HAP-1 (cell line): ENCODE data around the gene BSCL2.

Experiments used
- DNase-seq, 2 experiments: peaks; one replicate each; pipeline ENCODE4 v3.0.0-alpha.2; 2016 to 2020; ENCODE audit warnings: low spot score in 2 of 2
- H3K27me3 ChIP-seq: fragments of 250-450 bp; sonication (Bioruptor Pico); 2 replicates; pipeline ENCODE4 v1.5.1; 2020; ENCODE audit warnings: low read depth, mild to moderate bottlenecking, moderate library complexity
- H3K36me3 ChIP-seq: fragments of 250-450 bp; sonication (Bioruptor Pico); replicated peaks from 2 replicates; pipeline ENCODE4 v1.5.1; 2020; ENCODE audit warnings: mild to moderate bottlenecking
- H3K4me1 ChIP-seq: fragments of 250-450 bp; sonication (Bioruptor Pico); 2 replicates; pipeline ENCODE4 v1.5.1; 2020; ENCODE audit warnings: mild to moderate bottlenecking
- H3K4me3 ChIP-seq: fragments of 250-450 bp; sonication (Bioruptor Pico); 2 replicates; pipeline ENCODE4 v1.5.1; 2020; ENCODE audit warnings: mild to moderate bottlenecking, moderate library complexity
- H3K9me3 ChIP-seq: fragments of 250-450 bp; sonication (Bioruptor Pico); 2 replicates; pipeline ENCODE4 v1.5.1; 2020; ENCODE audit warnings: mild to moderate bottlenecking, moderate library complexity
- in situ Hi-C: fragments of 300-500 bp; cut with MboI; formaldehyde crosslinking; loops from 3 replicates; pipeline ENCODE4 v1.14.3; 2020; ENCODE audit warnings: low sequenced_read_pairs, inconsistent platforms, mixed read lengths

The BSCL2 gene

GRCh38 chr11:62648185-62648966 lies 58.8 kb downstream of the BSCL2 start:
- in situ Hi-C loops, result no loop called here
- Histone ChIP-seq H3K27me3 (no peaks in the 10 kb centered on the region), H3K4me3 (no peak overlapping the region), H3K9me3 (no peaks in the 10 kb centered on the region), H3K36me3 (peaks cover 51% of the 10 kb centered on the region), H3K4me1 (peaks cover 17% of the 10 kb centered on the region)
- no peak for DNase-seq

- DNase-seq, result no peak
- Histone ChIP-seq H3K4me1 (peaks cover 17% of the 10 kb centered on the region), H3K27me3 (no peaks in the 10 kb centered on the region), H3K4me3 (no peak overlapping the region), H3K9me3 (no peaks in the 10 kb centered on the region), H3K36me3 (peaks cover 58% of the 10 kb centered on the region)
- in situ Hi-C loops, result no loop called here
Observed at GRCh38 chr11:62647609-62648005, 59.6 kb downstream of the BSCL2 start.

- DNase-seq, result no peak
- Histone ChIP-seq H3K4me3 (no peak overlapping the region), H3K36me3 (peaks cover 59% of the 10 kb centered on the region), H3K27me3 (no peaks in the 10 kb centered on the region), H3K9me3 (no peaks in the 10 kb centered on the region), H3K4me1 (peaks cover 17% of the 10 kb centered on the region)
- in situ Hi-C loops, result no loop called here
Observed at GRCh38 chr11:62646825-62647608, 60.2 kb downstream of the BSCL2 start.

GRCh38 chr11:62645946-62646824 lies 61.0 kb downstream of the BSCL2 start, which contains the start of gene GANAB:
TSS of gene GANAB (minus strand) at chr11:62646613. CDS start at chr11:62646599, 14 bp downstream.
- Histone ChIP-seq H3K4me1 (peaks cover 12% of the 10 kb centered on the region), H3K9me3 (no peaks in the 10 kb centered on the region), H3K4me3 (peak within 1 kb of the TSS; percentile 94), H3K36me3 (peaks cover 63% of the 10 kb centered on the region), H3K27me3 (no peaks in the 10 kb centered on the region)
- DNase-seq, result peak; percentile 97 to 100
- in situ Hi-C loops, result no loop called here

GRCh38 chr11:62645671-62645945 lies 61.6 kb downstream of the BSCL2 start:
- Histone ChIP-seq H3K9me3 (no peaks in the 10 kb centered on the region), H3K4me3 (peak overlapping the region; percentile 94), H3K27me3 (no peaks in the 10 kb centered on the region), H3K36me3 (peaks cover 67% of the 10 kb centered on the region), H3K4me1 (peaks cover 12% of the 10 kb centered on the region)
- DNase-seq, result no peak
- in situ Hi-C loops, result no loop called here

DNA sequence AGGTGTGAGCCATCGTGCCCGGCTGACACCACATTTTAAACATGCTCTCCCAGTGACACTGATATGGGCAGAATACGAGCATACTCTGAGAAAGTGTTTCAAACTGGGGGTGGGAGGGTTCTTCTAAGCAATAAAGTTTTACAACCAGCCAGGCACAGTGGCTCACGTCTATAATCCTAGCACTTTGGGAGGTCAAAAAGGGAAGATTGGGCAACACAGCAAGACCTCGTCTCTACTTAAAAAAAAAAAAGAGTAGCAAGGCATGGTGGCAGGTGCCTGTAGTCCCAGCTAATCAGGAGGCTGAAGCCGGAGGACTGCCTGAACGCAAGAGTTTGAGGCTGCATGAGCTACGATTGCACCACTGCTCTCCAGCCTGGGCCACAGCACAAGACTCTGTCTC lies 63.0 kb downstream of the BSCL2 start:
- Histone ChIP-seq H3K9me3 (no peaks in the 10 kb centered on the region), H3K4me3 (no peak overlapping the region), H3K4me1 (peaks cover 12% of the 10 kb centered on the region), H3K36me3 (peaks cover 64% of the 10 kb centered on the region), H3K27me3 (no peaks in the 10 kb centered on the region)
- no peak for DNase-seq
- in situ Hi-C loops, result no loop called here
